D721Med (cell line): ENCODE results near the gene SNIP1.
"Not testable (repeated sequence)": the region's sequence is repeated elsewhere in the genome, so short reads cannot be mapped to it uniquely, and the experiment has no call there.

Experiments used
- DNase-seq: peaks from one replicate; pipeline ENCODE4 v3.0.0; 2011; ENCODE audit warnings: low spot score; ENCODE audit not compliant: insufficient read length
- FAIRE-seq: peaks from 2 replicates; lab custom pipeline; 2011; peaks lifted over from hg19 to GRCh38; lab: Jason Lieb, UNC
- TF ChIP-seq, protein P1 (sequence below): IDR thresholded peaks from 2 replicates; pipeline ENCODE4 v1.5.1; 2012; ENCODE audit warnings: mild to moderate bottlenecking, control low read depth; ENCODE audit not compliant: insufficient read depth; ENCODE audit errors: missing control alignments

Gene SNIP1

DNA sequence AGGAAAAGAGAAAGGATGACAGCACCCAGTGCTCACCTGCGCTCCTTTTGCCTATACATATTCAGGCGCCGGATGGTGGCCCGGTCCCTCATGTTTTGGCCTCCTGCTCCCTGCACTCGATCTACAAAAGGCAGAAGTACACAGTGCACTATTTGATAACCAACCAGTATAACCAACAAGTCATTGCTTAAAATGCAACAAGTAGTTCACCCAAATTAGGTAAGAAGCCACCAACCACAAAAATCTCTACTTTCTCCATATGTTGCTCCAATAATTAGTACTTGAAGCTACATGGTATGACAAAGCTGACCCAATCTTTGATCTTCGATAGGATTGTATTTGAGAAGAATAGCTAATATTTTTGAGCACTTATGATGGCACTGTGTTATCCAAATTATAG is 39.6 kb upstream of the SNIP1 start:
- TF ChIP-seq, protein P1, sequence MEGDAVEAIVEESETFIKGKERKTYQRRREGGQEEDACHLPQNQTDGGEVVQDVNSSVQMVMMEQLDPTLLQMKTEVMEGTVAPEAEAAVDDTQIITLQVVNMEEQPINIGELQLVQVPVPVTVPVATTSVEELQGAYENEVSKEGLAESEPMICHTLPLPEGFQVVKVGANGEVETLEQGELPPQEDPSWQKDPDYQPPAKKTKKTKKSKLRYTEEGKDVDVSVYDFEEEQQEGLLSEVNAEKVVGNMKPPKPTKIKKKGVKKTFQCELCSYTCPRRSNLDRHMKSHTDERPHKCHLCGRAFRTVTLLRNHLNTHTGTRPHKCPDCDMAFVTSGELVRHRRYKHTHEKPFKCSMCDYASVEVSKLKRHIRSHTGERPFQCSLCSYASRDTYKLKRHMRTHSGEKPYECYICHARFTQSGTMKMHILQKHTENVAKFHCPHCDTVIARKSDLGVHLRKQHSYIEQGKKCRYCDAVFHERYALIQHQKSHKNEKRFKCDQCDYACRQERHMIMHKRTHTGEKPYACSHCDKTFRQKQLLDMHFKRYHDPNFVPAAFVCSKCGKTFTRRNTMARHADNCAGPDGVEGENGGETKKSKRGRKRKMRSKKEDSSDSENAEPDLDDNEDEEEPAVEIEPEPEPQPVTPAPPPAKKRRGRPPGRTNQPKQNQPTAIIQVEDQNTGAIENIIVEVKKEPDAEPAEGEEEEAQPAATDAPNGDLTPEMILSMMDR, result no peak
- no peak for FAIRE-seq
- DNase-seq, result no peak

DNA sequence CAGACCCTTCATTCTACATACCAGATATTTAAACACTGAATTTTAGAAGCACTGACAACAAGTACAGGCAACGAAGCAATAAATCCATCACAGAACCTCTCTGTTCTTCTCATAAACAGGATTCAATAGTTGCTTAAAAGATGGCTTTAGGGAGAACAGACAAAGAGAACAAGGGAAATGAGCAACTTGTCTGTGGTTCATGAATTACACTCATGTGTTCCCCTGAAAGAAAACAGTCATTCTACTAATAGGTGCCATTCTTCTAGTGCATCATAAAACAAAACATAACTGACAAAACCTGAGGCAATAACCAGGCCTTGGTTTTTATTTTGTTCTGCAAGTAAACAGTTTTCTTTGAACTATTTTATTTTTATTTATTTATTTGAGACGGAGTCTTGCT is 34.8 kb upstream of the SNIP1 start:
- FAIRE-seq (no peak), DNase-seq (no peak)
- TF ChIP-seq, protein P1, result no peak

DNA sequence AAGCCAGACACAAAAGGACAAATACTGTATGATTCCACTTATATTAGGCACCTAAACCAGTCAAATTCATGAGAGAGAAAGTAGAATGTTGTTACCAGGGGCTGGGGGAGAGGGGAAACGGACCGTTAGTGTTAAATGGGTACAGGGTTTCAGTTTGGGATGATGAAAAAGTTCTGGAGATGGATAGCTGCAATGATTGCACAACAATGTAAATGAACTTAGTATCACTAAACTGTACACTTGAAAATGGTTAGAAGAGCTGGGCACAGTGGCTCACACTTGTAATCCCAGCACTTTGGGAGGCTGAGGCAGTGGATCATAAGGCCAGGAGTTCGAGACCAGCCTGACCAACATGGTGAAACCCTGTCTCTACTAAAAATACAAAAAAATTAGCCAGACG is 30.5 kb upstream of the SNIP1 start:
- not testable (repeated sequence) for DNase-seq, FAIRE-seq

DNA sequence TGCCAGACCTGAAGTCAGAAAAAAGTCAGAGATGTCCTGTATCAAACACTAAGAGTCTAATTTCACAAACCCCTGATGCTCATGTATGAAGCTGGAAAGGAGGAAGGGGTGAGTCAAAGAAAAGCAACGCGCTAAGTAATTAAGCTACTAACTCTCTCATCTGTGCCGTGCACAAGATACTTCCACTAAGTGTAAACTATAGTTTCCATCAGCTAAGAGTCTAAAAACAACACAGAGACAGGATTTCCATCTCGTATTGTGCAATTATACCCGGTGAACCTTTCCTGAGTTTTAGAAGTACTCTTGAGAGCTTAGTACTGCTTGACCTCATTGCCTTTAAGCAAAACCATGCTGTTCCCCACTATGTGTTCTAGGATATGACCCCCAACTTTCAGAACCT is 21.6 kb upstream of the SNIP1 start:
- DNase-seq, result no peak
- no peak for FAIRE-seq
- TF ChIP-seq, protein P1, result no peak

DNA sequence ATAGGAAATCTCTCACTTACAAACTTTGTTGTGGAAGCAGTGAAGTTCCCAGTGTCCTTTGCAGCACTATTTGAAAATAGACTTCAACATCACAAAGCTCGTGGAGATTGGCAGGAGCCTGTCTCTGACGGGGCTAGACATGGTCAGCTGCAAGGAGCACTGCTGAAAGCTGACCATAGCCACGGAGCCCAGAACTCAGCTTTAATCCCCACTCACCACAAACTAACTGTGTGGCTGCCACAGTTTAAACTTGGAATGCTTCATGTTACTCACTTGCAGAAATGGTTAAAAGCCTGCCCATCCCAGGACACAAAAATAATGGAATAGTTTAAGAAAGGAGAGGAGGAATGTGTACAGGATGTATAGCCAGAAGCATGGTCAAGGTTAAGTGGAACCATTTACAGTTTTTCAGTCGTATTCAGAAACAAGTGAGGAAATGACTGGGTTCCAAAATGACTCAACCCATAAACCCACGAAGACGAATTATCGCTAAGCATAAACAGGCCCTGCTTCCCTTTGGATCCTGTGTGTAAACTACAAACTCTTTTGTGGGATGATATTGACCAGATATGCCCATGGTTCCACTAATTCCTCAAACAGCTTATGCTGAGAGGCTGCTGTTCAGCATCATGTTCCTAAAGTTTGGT is 20.9 kb upstream of the SNIP1 start:
- no peak for FAIRE-seq
- TF ChIP-seq, protein P1, result no peak
- no peak for DNase-seq

DNA sequence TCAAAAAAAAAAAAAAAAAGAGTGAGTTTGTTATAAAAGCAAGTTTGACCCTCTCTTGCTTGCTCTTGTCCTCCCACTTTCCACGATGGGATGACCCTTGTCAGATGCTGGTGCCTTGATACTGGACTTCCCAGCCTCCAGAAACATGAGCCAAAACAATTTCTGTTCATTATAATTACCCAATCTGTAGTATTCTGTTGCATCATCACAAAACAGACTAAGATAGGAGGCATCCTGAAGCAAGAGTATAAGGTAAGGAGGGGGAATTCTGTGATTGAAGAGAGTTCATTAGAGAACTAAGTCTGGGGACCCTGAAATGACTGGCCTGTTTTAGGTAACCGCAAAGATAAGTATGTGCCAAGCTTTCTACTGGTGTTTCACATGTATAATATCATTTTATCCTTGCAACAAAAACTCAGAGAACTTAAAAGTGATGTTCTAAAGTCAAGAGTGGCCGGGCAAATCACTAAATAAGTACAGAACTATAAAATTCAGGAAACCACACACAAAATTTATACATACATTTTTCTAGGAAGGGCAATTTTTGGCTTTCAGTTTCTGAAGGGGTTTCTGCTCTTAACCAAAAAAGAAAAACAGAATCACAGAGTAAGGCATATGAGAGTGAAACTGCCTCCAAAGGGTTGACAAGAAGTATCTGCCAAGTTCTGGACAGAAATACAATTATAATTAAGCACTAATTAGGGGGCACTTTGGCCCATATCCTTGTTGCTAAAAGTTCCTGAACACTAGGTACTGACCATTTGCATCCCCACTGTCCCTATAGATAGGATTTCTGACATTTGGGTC is 16.6 kb upstream of the SNIP1 start:
- DNase-seq (no peak), FAIRE-seq (no peak)
- TF ChIP-seq, protein P1, result no peak

DNA sequence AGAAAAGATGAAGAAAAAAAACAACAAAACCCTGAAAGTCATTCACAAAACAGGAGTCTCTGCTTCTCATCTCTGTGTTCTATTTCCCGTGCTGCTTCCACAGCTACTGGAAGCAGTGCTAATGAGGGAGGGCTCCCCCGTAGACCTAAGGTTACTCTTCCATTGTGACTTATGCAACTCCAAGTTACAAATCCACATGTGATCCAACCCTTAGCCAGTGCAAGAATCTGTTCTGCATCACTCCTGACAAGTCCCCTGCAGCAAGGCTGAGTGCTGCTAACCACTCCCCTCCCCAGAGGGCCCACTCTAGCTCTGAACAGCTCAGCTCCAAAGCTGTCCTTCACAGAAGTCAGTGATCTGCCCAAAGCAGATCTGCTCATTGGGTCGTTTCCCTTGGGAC is 12.9 kb upstream of the SNIP1 start:
- TF ChIP-seq, protein P1, result no peak
- DNase-seq, result no peak
- FAIRE-seq, result no peak
